ENCODE data around the gene PLTP. TPM values are rescaled to one million over a fixed set of nuclear protein-coding genes. Genes with fewer than 3 reads are reported as not detected.

The PLTP gene
- total RNA-seq, 1 experiment from 2014 or later = 4.7 TPM

GRCh38 chr20:45910670-45911485, 1.1 kb downstream of the PLTP start:
- ChIA-PET RAD21 (ENCODE audit: low non-redundant PET in 1 of 2, low total read pairs in 2 of 2, uncharacterized antibody in 2 of 2, unreplicated experiment in 2 of 2) (no interaction called here), POLR2A (interaction anchor here (1.6 kb wide), 1 partner anchor 24 kb away, joined by 3 read pairs; no protein-coding TSS in a partner anchor), CTCF (no interaction called here)
- DNase-seq (ENCODE audit: low read depth, low spot score) = peak; percentile 96
- Histone ChIP-seq H4K20me1 (ENCODE audit: insufficient read depth) (no peaks in the 10 kb centered on the region), H3K9me3 (ENCODE audit: control insufficient read depth in 1 of 2, insufficient read depth in 1 of 2, low read depth in 1 of 2, low read length in 2 of 2) (no peaks in the 10 kb centered on the region), H3K27me3 (ENCODE audit: insufficient read depth, low read length) (no peaks in the 10 kb centered on the region), H3K9me2 (ENCODE audit: insufficient read depth) (no peaks in the 10 kb centered on the region), H3K4me2 (ENCODE audit: low read length) (peak overlapping the region; percentile 47), H2AFZ (ENCODE audit: low read depth, low read length, poor library complexity, severe bottlenecking) (peak overlapping the region; percentile 84), H3K4me1 (ENCODE audit: control insufficient read depth in 1 of 2, insufficient read depth in 2 of 2, low read length in 2 of 2) (peaks cover 1 to 19% of the 10 kb centered on the region in 2 experiments), H3K79me2 (ENCODE audit: insufficient read depth, low read length) (no peaks in the 10 kb centered on the region), H3K27ac (ENCODE audit: low read depth, low read length) (no peak overlapping the region), H3K4me3 (replicated peaks in 1 of 2; ENCODE audit: low read depth in 1 of 2, low read length in 2 of 2) (0 out of 4 replicates have a peak overlapping the region, but pooled peaks of 1 of the 2 experiments have one; percentile 9), H3K36me3 (ENCODE audit: control insufficient read depth in 1 of 2, insufficient read depth in 2 of 2, low read length in 2 of 2) (no peaks in the 10 kb centered on the region), H3K9ac (ENCODE audit: low read length) (no peak overlapping the region)
- TF ChIP-seq TCF7L2 (IDR thresholded peaks at IDR 0.05; ENCODE audit: borderline replicate concordance, extremely low read depth, insufficient read depth, insufficient read length) (peak; percentile 83), POLR2A (IDR thresholded peaks at IDR 0.05; ENCODE audit: borderline replicate concordance, extremely low read depth, insufficient read depth, insufficient read length) (no peak), JUND (IDR thresholded peaks at IDR 0.05) (no peak)
- TF ChIP-seq, protein P1, sequence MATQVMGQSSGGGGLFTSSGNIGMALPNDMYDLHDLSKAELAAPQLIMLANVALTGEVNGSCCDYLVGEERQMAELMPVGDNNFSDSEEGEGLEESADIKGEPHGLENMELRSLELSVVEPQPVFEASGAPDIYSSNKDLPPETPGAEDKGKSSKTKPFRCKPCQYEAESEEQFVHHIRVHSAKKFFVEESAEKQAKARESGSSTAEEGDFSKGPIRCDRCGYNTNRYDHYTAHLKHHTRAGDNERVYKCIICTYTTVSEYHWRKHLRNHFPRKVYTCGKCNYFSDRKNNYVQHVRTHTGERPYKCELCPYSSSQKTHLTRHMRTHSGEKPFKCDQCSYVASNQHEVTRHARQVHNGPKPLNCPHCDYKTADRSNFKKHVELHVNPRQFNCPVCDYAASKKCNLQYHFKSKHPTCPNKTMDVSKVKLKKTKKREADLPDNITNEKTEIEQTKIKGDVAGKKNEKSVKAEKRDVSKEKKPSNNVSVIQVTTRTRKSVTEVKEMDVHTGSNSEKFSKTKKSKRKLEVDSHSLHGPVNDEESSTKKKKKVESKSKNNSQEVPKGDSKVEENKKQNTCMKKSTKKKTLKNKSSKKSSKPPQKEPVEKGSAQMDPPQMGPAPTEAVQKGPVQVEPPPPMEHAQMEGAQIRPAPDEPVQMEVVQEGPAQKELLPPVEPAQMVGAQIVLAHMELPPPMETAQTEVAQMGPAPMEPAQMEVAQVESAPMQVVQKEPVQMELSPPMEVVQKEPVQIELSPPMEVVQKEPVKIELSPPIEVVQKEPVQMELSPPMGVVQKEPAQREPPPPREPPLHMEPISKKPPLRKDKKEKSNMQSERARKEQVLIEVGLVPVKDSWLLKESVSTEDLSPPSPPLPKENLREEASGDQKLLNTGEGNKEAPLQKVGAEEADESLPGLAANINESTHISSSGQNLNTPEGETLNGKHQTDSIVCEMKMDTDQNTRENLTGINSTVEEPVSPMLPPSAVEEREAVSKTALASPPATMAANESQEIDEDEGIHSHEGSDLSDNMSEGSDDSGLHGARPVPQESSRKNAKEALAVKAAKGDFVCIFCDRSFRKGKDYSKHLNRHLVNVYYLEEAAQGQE (IDR thresholded peaks at IDR 0.05; ENCODE audit: low read depth) = no peak
- no TSS peak for BruUV-seq (replicated peaks)
- intact Hi-C loops (cut with micrococcal nuclease) = no loop called here
- peak; percentile 94 for ATAC-seq

All from HCT116 (cell line).